Endometrial microvascular endothelial cells (primary cell): ENCODE results near the gene CCNB1. TPM values are rescaled to one million over a fixed set of nuclear protein-coding genes. Genes with fewer than 3 reads are reported as not detected.
"Not testable (repeated sequence)": the region's sequence is repeated elsewhere in the genome, so short reads cannot be mapped to it uniquely, and the experiment has no call there.

Experiments
- in situ Hi-C: cut with HindIII; loops from 2 replicates; pipeline ENCODE4 v1.10.0; 2017; ENCODE audit warnings: low sequenced_read_pairs, low pct_unique_long_range_greater_than_20kb; ENCODE audit errors: inconsistent ontology term
- total RNA-seq: library from RNA; depleted of rRNA; stranded (reverse); fragments of >200 nt; gene quantifications from one replicate; pipeline ENCODE4 v1.2.3, GENCODE V29; 2015; ENCODE audit errors: inconsistent ontology term

Gene CCNB1
- total RNA-seq, 1 donor from 2014 or later, result 318 TPM

DNA sequence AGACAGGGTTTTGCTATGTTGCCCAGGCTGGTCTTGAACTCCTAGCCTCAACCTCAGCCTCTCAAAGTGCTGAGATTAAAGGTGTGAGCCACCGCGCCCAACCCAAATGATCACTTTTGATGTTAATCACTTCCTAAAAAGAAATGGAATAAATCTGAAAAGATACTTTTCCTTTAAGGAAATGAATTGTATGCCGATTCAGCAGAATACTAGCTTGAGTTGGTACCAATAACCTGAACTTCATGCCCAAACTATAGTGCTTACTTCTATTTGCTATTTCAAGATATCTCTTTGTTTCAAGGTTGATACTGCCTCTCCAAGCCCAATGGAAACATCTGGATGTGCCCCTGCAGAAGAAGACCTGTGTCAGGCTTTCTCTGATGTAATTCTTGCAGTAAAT, 4.0 kb downstream of the CCNB1 start:
- in situ Hi-C loops, result no loop called here

DNA sequence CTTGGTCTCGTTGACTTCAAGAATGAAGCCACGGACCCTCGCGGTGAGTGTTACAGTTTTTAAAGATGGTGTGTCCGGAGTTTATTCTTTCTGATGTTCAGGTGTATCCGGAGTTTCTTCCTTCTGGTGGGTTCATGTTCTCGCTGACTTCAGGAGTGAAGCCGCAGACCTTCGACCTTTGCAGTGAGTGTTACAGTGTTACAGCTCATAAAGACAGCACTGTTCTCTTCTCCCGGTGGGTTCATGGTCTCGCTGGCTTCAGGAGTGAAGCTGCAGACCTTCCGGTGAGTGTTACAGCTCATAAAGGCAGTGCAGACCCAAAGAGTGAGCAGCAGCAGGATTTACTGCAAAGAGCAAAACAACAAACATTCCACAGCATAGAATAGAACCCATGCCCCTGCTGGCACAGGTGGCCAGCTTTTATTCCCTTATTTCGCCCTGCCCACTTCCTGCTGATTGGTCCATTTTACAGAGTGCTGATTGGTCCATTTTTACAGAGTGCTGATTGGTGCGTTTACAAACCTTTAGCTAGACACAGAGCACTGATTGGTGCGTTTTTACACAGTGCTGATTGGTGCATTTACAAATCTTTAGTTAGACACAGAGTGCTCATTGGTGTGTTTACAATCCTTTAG, 14.8 kb downstream of the CCNB1 start:
- in situ Hi-C loops, result not testable (repeated sequence)

DNA sequence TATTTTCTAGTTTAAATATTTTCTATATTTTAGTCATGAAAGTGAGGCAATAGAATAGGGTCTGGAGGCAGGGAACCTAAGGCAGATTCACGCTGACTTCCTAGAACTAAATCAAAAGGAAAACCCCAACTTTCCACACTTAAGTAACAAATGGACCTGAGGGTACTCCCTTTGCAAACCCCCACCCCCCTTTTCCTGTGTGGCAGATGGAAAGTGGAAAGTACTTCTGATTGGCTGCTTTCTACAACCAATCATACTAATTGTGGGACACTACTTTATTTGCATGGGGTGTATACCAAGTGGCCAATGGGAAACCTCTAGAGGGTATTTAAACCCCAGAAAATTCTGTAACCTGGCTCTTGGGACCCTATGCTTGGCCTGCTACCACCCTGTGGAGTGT, 17.7 kb downstream of the CCNB1 start:
- in situ Hi-C loops, result no loop called here

DNA sequence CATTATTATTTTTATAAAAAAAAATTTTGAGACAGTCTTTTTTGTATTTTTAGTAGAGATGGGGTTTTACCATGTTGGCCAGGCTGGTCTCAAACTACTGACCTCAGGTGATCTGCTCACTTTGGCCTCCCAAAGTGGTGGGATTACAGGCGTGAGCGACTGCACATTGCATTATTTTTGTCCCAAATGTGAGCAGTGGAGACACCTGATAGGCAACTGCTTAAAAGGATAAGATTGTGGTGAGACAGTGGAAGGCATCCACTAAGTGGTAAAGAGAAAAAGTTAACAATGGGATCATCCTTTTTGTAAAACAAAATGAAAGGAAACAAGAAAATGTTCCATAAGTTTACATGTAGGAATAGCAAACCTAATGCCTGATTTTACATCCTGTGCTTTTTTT, 20.4 kb downstream of the CCNB1 start:
- in situ Hi-C loops, result no loop called here

DNA sequence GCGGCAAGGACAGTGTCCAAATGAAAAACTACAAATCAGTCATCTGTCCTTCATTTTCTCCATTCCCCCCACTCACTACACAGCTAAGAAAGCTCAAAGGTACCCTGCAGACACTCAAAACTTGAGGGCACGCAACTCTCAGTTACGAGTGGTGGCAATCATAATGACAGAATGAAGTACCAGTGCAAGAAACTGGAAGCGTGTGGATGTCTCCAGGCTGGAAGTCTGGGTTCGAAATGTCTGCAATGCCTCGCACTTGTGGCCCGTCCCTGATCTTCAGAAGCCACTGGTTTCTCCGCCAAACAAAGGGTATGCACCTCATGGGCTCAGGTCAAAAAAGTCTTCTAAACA, 21.8 kb downstream of the CCNB1 start:
- in situ Hi-C loops, result no loop called here

DNA sequence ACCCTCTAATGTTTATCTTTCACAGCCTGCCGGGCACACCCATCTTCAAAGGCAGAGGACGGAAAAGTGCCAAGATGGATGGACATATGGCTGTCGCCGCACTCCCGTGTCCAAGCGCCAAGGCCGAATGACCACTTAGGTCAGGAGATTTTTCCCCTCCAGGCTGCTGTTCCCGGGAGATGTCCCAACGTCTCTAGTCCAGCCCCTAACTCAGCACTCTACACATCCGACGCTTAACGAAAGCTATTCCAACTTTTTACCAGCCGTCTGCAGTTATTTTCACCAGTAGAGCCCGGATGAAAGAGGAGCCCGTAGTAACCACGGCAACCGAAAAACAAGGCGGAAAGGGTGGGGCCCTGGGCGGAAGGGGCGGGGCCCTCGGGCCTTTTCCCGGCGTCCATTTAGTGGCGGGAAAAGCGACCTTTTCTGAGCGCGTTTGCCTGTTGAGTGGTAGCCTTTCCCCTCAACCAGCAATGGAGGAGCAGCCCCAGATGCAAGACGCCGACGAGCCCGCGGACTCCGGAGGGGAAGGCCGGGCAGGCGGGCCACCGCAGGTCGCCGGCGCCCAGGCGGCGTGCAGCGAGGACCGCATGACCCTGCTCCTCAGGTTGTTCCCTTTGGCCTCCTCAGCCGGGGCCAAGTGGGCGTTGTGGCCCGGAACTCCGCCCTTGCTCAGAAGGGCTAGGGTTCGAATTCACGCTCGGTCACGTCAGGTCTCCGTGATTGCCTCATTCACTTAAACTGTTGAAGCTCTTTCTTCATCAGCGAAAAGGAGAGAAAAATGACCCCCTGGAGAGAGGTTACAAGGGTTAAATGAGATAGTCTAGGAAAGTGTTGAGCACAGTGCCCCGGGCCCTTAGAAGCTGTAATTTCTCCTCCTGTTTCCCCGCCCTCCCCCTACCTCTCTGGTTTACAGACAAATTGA, 22.5 kb downstream of the CCNB1 start, which contains the start of gene CENPH:
Gene CENPH, plus strand, starts transcription at position 422 of the 925 bp plus-strand sequence. Its CDS starts 52 bp downstream, at position 474.
- in situ Hi-C loops, result no loop called here

DNA sequence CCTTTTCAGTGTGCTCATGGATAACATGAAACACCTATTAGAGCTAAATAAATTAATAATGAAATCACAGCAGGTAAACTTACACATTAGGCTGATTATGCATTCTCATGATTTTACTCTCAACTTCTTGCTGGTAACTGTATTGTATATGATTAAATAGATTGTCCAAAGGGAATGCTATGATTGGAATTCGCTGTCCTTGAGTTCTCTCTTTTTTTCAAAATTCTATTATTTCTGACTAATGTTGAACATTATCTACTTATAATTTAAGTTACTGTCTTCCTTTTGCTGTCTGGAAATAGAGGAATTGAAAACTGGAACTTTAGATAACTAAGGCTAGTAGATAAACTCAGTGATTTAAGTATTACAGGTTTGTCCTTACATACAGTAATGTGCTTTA, 35.5 kb downstream of the CCNB1 start:
- in situ Hi-C loops, result no loop called here

DNA sequence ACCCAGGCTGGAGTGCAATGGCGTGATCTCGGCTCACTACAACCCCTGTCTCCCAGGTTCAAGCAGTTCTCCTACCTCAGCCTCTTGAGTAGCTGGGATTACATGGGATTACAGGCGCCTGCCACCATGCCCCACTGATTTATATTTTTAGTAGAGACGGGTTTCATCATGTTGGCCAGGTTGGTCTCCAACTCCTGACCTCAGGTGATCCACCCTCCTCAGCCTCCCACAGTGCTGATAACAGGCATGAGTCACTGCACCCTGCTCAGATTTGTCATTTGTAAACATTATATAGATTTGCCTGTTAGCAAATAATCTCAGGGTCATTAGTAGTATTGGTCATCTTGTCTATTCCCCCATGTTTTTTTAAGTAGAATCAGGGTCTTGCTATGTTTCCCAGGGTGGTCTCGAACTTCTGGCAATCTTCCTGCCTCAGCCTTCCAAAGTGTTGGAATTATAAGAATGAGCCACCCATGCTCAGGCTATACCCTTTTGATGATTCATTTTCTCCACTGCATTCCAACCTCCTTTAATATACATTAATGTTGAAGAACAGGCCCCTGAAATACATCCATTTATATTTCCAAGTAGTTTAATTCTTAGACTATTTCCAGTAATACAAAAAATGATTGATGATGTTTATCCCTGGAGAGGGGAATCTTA, 39.7 kb downstream of the CCNB1 start:
- in situ Hi-C loops, result no loop called here

DNA sequence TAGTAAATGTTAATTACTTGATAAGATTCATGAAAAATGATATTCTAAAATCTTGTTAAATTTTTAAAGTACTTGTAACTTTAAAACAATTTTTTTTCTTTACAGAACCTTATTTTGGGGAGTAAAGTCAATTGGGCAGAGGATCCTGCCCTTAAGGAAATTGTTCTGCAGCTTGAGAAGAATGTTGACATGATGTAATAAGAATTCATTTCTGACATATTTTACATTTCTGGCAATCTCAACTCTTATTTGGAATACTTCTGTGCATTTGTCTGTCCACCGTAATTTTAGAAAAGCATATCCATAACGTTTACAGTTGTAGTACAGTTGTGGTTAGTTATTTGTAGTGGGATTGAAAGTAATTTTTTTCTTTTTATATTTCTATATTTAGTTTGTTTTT, 42.7 kb downstream of the CCNB1 start:
- in situ Hi-C loops, result no loop called here

DNA sequence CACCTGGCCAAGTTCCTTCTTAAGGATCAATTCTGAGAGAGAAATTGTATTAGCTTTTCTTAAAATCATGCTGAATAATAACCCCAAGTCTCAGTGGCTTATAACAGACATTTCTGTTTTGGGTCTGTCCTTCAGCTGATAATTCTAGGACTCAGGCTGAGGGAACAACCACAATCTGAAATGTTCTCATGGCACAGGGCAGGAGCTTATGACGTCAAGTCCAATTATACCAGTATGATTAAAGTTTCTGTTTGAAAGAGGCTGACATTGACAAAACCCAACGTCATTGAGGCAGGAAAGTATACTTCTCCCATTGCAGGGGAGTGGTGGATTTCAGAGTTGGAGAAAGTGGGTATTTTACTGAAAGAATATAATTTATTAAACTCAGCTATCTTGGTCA, 44.2 kb downstream of the CCNB1 start:
- in situ Hi-C loops, result no loop called here

DNA sequence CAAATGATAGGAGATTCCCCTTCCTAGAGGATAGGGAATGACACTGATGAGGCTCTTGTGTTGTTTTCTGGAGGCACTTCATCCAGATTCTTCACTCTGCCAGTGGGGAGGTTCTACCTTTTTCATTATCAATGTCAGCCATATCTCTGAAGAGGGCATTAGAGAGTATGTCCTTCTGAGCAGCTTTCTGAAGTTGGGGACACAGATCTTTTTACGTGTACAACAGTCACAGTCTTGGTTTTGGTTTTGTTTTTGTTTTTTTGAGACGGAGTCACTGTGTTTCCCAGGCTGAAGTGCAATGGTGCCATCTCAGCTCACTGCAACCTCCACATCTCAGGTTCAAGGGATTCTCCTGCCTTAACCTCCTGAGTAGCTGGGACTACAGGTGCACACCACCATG, 45.1 kb downstream of the CCNB1 start:
- in situ Hi-C loops, result no loop called here

DNA sequence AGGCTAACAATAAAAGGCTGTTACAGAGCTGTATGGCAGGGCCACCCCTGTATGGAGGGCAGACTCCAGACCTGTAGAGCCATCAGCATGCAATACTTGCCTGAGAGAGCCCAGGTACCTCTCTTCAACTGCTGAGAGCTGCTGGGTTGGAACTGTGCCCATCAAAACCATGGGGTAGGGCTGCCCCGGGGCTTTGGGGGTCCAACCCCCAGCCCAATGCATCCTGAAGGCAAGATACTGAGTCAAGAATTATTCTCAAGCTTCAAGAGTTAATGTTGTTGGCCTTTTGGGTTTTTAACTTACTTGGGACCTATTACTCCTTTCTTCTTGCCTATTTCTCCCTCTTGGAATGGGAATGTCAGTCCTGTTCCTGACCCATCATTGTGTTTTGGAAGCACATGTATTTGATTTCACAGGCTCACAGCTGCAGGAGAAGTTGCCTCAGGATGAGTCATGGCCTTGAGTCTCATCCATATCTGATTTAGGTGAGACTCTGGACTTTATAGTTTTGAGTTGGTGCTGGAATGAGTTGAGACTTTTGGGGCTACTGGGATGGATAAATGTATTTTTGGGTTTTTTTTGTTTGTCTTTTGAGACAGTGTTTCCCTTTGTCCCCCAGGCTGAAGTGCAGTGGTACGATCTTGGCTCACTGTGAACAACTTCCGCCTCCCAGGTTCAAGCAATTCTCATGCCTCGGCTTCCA, 46.7 kb downstream of the CCNB1 start:
- in situ Hi-C loops, result no loop called here

DNA sequence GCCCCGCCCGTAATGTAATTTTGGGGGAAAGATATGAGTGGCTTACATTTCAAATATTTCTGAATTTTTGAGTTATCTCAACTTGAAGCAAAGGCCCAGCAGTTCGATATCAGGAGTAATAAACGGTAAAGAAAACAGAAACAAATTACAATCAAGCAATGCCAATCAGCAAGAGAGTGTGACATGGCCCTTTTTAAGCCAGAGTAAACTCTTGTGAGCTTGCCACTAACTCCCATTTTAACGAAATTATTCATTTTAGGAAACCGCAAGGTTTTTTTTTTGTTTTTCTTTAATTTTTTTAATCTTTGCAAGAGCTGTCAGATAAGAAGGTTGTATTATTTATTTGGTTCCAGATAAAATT, 50.2 kb downstream of the CCNB1 start:
- in situ Hi-C loops, result no loop called here

DNA sequence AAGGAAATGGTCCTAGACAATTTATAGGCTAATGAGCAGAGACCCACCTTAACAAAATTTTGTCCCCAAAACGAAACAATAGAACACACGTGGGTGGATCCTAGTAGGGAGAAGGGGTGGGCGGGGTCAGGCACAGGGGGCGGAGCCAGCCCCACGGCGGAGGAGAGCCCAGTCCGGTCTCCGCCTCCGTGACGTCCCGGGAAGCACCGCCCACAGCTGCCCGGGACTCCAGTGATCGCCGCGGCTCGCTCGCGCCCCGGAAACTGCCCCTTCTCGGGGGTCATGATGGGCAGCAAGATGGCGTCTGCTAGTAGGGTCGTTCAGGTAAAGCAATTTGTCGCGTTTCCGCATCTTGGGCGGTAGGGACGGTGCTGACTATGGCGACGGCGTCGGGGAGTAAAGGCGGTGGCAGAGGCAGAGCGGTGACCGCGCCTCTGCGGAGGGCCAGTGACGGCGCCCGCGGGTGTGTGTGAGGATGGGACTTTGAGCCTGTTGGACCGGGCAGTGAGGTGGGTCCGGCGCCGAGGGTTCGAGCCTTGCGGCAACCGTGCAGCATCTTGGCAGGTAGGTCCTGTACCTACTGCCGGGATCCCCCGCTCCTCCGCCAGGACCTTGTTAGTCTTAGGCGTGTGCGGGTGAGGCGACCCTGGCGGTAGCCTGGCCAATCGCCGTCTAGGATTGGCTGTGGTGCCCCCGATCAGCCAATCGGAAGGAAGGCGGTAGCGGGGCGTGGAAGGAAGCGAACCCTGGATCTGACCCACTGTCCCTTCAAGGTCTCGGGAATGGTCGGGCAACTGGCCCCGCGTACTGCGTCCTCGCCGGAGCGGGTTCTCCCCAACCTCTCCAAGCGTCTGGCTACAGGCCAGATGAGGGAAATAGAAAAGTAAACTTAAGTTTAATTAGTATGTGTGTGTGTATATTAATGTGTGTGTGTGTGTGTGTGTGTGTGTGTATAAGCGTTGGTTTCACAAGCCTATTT, 50.9 kb downstream of the CCNB1 start:
- in situ Hi-C loops, result no loop called here

DNA sequence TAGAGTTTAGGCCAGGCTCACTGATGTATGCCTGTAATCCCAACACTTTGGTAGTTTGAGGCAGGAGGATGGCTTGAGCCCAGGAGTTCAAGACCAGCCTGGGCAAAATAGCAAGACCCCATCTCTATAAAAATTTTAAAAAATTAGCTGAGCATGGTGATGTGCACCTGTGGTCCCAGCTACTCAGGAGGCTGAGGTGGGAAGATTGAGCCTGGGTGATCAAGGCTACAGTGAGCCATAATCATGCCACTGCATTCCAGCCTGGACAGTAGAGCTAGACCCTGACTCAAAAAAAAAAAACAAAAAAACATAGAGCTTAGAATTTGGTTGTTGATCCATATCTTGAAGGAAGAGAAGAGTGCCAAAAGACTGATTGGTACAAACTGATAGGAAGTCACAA, 53.0 kb downstream of the CCNB1 start:
- in situ Hi-C loops, result no loop called here

DNA sequence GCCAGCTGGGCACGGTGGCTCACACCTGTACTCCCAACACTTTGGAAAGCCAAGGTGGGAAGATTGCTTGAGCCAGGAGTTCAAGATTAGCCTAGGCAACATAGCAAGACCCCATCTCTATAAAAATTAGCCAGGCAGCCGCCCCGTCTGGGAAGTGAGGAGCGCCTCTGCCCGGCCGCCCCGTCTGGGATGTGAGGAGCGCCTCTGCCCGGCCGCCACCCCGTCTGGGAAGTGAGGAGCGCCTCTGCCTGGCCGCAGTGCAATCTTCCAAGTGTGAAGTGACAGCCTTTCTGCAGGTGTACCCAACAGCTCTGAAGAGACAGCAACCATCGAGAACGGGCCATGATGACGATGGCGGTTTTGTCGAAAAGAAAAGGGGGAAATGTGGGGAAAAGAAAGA, 53.4 kb downstream of the CCNB1 start:
- in situ Hi-C loops, result not testable (repeated sequence)

DNA sequence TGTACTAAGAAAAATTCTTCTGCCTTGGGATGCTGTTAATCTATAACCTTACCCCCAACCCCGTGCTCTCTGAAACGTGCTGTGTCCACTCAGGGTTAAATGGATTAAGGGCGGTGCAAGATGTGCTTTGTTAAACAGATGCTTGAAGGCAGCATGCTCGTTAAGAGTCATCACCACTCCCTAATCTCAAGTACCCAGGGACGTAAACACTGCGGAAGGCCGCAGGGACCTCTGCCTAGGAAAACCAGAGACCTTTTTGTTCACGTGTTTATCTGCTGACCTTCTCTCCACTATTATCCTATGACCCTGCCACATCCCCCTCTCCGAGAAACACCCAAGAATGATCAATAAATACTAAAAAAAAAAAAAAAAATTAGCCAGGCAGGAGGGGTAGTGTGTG, 53.9 kb downstream of the CCNB1 start:
- in situ Hi-C loops, result not testable (repeated sequence)

DNA sequence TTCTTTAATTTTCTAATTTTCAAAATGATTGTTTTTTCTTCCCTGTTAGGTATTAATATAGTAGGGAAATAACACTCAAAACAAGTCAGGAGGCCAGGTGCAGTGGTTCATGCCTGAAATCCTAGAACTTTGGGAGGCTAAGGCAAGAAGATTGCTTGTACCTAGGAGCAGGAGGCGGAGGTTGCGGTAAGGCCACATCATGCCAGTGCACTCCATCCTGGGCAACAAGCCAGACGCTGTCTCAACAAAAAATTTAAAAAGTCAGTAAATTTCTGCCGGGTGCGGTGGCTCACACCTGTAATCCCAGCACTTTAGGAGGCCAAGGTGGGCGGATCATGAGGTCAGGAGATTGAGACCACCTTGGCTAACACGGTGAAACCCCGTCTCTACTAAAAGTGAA, 57.6 kb downstream of the CCNB1 start:
- in situ Hi-C loops, result no loop called here
